GM21515 (cell line): ENCODE measurements around the gene LHX3.

Source experiments
- ATAC-seq: cut with Tn5 transposase; IDR thresholded peaks from one replicate; pipeline ENCODE4 v1.9.1; 2021; ENCODE audit not compliant: unreplicated experiment

LHX3 gene

DNA sequence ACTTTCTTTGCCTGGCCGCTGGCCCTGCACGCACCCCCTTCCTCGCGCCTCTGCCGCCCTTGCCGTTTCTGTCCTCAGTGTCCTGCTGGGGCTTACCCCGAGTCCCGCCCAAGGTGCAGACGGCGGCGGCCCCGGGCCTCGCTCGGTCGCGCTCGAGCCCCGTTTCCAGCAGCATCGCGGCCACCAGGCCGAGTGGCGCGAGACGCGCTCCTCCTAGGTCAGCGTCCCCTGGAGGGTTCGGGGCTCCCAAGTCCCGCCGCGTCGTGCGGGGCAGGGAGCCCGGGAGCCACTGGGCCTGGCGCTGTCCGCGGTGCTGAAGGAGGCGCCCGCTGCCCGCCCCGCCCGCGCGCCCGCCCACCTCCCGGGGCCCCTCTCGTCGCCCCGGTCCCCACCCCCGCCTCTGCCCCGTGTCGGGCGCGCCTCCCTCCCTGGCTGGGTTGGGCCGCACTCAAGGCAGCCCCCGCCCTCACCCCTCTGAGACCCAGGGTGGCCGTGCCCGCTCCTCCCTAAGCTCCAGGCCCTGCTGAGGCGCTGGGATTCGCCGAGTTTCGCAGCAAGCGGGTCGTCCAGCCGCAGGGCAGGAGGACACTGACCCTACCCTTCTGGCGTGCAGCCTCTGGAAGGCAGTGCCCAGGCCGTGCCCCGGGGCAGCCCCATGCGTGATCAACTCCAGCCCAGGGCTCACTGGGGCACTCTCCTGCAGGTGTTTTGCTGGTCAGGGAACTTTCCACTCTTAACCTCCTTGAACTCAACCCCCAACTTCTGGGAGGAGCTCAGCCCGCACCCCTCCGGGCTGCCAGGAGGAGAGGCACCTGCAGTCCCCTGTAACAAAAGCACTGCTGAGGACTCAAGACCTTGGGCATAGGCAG is at the start of gene LHX3:
Gene LHX3, minus strand, starts transcription at position 291 of the 869 bp plus-strand sequence. Its CDS starts 116 bp downstream, at position 175.
- ATAC-seq: no peak

DNA sequence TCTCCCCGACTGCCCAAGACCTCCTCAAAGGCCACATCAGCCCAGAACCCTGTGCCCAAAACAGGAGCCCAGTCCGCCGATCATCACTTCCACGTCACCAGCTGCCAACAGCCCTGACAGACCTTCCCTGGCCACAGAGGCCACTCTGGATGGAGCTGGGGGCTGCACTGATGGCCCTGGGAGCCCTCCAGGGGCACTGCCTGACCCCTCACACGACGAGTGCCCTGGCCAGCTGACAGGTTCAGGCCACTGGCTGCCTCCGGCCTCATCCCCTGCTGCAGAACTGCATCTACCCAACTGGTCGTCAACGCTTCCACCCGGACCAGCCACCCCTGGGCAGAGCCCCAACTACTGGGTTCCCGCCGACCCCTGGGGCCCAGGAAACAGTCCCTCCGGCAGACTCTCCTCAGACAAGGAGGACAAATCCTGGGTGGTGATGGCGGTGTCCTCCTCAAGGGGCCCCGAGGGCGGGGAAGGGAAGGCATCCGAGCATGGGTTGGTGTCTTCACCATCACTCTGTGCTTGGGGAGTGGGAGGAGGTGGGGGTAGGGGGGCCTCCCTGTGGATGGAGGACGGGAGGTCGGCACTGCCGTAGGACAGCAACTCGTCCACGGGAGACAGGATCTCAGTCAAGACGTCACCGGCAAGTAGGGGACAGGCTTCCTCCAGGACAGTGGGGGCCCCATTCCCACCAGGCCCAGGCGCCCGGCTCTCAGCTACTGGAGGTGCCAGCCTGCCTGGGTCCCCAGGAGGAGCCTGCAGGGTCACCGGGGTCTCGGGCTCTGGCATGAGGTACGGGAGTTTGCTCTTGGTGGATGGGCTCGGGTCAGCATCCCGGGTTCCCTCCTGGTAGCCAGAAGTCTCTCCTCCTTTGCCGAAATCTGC is 48.6 kb upstream of the LHX3 start:
- no peak for ATAC-seq

DNA sequence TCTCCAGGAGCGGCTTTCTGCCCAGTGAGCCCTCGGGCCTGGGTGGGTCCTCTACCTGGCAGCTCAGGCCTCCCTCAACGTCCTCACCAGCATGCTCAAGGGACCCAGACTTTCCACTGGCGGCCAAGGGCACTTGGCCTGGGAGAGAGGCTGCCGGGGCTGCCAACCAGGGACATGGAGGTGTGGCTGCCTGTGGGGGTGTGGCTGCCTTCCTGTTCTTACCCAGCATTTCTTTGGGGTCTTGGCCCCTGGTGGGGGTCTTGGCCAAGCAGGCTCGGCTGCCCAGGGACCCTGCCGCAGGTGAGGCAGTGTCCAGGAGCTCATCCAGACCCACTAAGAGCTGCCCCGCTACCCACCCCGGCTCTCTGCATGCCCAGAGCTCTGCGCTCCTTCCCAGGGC is 47.9 kb upstream of the LHX3 start:
- ATAC-seq: no peak

DNA sequence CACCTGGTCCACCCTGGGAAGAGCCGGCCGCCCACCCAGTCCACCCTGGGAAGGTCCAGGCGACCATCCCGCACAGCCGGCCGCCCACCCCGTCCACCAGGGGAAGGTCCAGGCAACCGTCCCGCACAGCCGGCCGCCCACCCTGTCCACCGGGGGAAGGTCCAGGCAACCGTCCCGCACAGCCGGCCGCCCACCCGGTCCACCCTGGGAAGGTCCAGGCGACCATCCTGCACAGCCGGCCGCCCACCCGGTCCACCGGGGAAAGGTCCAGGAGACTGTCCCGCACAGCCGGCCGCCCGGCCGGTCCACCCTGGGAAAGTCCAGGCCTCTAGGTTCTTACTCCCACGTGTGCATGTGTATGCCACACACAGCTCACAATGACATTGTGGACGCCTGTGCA is 47.4 kb upstream of the LHX3 start:
- ATAC-seq: no peak

DNA sequence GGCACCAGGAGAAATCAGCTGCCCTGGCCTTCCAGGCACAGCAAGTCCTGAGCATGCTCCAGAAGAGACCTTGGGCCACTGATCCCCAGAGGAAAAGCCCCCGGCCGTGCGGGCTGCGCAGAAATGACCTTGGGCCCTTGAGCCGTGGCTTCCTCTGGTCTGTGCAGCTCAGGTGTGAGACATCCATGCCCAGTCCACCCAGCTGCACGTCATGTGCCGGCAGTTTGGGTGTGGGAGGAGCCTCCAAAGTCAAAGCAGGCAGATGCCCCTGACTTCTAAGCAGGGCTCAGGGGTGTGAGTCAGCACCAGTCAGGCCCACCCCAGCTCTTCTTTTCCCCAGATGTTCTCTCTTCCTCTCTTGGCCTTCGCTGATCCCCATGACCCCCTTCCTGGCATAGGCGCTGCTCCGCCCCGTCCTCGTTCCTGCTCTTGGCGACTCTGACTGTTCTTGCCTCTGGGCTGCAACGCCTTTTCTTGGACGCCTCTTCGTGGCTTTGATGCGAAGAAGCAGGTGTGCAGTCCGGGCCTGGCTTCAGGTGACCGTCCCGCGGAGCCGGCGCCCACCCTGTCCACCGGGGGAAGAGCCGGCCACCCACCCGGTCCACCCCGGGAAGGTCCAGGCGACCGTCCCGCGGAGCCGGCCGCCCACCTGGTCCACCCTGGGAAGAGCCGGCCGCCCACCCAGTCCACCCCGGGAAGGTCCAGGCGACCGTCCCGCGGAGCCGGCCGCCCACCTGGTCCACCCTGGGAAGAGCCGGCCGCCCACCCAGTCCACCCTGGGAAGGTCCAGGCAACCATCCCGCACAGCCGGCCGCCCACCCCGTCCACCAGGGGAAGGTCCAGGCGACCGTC is 46.6 kb upstream of the LHX3 start:
- no peak for ATAC-seq

GRCh38 chr9:136250676-136251075 is 45.7 kb upstream of the LHX3 start:
- no peak for ATAC-seq

DNA sequence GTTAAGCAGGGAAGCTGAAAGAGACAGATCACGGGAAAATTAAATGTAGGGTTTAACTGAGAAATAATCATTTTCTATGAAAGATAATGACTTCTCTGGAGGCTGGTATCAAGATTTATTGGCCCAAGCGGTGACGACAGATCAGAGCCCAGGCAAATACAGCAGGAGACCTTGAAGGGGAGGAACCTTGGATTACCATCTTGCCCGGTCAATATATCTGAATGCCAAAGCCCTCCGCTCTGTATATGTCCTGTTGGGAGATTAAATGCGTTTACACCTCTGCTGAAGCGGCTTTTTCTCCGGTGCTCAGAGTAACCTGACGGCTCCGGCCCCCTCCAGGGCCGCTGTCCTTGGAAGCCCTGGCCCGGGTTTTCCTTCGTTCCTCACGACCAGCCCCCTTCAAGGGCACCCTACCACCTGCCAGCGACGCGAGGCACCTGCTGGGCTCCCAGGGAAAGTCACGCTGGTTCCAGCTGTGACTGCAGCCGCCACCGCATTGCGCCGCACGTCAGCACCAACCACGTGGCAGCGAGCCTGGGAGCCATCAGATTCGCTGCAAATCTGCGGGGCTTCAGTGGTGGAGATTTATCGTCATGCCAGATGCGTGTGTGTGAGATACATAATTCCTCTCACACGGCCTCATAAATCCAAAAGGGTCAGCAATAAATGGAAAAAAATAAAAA is 45.1 kb upstream of the LHX3 start:
- ATAC-seq: no peak

GRCh38 chr9:136248951-136249876 is 44.3 kb upstream of the LHX3 start:
- ATAC-seq: no peak

DNA sequence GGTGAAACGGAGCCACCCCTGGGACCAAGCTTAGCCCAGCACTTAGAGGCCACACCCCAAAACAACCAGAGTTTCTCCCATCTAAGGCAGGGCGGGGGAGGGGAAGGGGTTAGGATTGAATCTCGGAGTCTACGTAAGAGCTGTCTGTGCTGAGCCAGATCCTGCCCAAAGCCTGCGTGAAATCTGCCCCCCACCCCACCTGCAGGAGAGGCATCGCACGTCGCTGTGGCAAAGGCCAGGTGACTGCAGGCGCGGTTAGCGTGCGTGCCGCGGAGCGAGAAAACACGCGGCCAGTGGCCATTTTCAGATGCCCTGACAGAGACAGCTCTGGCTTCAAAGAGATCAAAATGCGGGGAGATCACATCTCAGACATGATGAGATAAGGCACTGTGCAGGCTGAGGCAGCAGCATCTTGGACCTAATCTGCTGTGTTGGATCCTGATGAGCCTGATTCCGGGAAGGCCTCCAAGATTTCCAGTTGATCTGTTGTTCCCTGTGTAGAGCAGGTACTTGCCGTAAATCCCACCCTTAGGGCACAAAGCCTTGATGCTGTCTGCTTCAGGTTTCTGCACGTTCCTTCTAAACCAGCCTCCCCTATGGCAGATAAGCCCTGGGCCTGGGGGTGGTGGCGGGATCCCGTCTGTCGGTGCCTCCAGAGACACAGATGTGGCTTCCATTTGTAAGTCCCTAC is 43.2 kb upstream of the LHX3 start:
- ATAC-seq: no peak

- no peak for ATAC-seq
Measured at GRCh38 chr9:136247551-136247916, 42.6 kb upstream of the LHX3 start.

DNA sequence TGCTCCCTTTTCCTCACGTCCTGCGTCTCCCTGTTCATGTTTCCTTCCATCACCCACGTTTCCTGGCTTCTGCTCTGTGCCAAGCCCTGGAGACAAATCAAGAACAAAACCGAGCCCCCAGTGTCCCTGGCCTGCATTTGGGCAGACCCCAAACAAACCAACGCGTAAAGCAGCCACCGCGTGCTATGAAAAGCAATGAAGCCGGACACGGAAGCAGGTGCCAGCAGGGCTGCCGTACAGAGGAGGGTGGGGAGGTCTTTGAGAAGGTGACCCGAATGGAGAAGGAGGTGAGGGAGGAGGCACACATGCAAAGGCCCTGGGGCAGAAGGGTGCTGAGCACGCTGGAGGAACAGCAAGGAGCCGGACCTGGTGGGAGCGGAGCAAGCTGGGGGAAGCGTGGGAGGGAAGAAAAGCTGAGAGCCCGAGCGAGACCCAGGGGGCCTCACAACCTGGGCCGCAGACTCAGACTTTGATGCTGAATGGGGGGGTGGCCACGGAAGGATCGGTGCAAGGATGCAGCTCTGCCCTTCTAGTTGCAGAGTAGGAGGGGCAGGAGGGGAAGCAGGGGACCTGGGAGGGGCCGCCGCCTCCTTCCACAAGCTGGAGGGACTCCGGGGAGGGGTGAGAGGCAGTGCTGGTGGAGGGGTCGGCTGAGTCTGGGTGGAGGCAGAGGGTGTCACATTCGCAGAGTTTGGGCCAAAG is 42.1 kb upstream of the LHX3 start:
- ATAC-seq: no peak

DNA sequence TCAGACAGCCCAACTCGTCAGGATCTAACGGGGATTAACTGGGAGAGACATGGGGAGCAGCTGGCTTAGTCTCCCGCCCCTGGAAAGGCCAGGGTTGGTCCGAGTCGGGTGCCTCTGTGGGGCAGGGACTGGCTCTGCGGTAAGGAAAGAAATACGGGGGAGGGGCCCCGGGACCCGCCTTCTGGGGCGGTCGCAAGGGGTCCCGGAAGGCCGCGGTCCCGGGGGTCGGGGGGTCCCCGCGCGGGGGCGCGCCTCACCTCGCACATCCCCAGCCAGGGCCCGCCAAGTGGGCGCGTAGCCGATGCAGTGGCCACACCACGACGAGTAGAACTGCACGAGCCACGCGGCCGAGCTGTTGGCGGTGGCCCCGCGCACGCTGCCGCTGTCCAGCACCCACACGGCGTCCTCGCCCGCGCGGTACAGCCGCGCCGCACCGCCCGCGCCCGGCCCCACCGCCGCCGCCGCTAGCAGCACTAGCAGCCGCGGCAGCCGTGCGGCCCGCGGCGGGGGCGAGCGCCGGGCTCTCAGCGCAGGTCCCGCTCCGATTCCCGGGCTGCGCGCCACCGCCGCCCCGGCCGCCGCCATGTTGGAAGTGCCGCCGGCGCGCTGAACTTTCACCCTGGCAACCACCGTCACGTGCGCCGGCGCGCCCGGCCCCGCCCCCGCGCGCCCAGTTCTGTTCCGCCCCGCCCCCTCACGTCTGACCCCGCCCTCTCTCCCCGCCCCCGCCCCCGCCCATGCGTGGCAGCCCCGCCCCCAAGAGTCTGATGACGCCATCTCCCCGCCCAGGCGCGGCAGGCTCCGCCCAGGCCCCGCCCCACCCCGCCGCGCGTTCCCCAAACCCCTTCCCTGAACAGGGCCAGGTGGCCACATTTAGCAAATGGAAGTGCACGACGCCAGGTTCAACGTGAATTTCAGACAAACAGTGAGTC is 40.6 kb upstream of the LHX3 start, which contains the start of gene QSOX2:
Gene QSOX2, minus strand, starts transcription at position 594 of the 932 bp plus-strand sequence. Its CDS starts 9 bp downstream, at position 585.
- ATAC-seq: no peak

GRCh38 chr9:136244969-136245218 is 40.0 kb upstream of the LHX3 start:
- ATAC-seq: no peak

DNA sequence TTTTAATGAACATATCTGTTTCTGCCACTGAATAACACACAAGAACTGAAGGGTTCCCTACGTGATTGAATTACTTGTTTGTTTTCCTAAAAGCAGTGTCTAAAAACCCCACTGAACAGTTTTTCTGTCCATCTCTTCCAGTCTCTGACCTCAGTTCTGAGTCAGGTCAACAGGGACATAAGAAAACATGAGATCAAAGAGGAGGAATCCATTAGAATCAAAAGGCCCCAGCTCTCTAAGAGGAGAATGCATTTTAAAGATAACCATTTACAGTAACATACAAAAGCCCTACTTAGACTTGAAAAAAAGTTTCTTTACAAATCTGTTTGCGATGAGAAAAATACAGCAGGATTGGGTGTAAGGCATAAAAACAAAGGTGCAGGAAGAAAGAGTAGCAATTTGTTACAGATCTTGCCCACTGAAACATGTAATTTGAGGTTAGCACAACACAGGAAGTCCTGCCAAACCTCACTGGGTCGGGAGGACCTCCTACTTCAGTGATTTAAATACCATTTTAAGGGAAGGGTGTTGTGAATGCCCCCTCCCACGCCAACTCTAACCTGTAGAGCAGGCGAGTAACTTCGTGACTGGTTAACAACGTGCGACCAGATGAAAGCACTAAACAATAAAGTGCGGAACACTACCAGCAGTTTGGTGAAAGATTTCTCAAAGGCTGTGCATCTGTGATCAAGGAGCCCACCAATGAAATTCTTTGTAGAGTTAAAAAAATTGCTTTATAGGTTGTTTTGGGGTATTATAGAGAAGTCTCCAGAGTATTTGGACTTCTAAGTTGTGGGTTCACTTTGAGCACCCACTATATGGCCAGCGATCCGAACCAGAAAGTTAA is 39.4 kb upstream of the LHX3 start:
- no peak for ATAC-seq

GRCh38 chr9:136243631-136244030 is 38.7 kb upstream of the LHX3 start:
- no peak for ATAC-seq

GRCh38 chr9:136242918-136243525 is 38.1 kb upstream of the LHX3 start:
- no peak for ATAC-seq
